HG03139 (cell line): ENCODE measurements around the gene TOX2.
A peak's percentile ranks its signal among the peaks of the same experiment; 100 is the strongest.

Experiments
- ATAC-seq: cut with Tn5 transposase; IDR thresholded peaks from one replicate; pipeline ENCODE4 v1.9.1; 2021; ENCODE audit not compliant: unreplicated experiment

Gene TOX2

DNA sequence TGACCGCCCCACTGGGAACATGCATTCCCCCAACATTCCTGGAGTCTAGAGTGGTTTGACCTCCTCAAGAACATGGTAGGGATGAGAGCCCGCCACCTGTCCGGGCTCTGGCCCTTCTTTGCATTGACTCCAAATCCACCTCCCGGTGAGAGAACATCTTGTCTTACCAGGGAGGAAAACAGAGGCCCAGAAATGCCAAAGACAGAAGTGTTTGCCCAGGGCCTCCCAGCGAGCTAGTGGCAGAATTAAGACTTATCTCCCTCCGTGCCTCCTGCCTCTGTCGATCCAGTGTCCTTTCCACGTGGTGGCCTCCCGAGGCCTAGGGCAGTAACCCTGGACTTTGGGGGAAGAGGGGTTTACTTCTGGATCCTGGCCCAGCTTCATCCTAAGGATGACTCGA, 137.5 kb downstream of the TOX2 start:
- ATAC-seq, result no peak

DNA sequence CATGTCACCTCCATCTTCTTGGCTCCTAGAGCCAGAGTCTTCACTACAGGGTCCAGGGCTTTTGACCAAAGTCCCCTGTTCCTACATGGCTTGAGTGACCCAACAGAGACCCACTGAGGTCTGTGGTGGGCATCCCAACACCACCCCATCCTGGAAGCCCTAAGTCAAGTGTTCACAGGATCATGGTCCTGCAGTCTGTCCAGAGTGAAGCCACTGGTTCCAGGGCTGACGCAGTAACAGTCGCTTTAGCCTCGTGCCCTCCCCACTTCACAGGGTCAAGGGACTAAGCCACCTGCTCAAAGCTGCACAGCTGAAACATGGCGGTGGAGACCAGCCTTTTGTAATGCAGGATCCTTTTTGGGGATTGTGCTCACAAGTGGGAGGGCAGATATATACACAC, 138.4 kb downstream of the TOX2 start:
- ATAC-seq, result no peak

DNA sequence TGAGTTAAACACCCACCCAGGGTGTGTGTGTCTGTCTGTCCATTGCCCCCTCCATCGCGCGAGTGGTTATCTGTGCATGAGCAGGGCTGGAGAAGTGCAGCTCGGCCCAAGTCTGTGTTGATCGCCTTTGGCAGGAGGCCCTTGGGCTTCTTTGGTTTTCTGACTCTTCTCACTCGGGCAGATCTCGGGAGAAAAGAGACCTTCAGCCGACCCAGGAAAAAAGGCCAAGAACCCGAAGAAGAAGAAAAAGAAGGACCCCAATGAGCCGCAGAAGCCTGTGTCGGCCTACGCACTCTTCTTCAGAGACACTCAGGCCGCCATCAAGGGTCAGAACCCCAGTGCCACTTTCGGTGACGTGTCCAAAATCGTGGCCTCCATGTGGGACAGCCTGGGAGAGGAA, 139.5 kb downstream of the TOX2 start:
- no peak for ATAC-seq

DNA sequence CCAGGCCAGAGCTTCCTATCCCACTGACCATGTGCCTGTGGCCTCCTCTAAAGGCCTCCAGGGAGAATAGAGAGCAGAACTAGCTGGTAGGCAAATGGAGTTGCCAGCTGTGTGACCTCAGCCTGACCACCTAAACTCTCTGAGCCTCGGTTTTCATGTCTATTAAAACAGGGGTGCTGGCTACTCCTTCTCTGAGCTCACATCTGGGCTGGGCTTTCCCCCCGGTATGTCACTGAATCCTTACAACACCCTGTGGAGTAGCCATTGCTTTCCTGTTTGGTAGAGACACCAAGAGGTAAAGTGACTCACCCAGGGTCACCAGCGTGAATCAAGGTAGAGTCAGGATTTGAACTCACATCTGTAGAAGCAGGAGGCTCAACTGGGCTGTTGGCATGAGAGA, 140.2 kb downstream of the TOX2 start:
- ATAC-seq, result no peak

DNA sequence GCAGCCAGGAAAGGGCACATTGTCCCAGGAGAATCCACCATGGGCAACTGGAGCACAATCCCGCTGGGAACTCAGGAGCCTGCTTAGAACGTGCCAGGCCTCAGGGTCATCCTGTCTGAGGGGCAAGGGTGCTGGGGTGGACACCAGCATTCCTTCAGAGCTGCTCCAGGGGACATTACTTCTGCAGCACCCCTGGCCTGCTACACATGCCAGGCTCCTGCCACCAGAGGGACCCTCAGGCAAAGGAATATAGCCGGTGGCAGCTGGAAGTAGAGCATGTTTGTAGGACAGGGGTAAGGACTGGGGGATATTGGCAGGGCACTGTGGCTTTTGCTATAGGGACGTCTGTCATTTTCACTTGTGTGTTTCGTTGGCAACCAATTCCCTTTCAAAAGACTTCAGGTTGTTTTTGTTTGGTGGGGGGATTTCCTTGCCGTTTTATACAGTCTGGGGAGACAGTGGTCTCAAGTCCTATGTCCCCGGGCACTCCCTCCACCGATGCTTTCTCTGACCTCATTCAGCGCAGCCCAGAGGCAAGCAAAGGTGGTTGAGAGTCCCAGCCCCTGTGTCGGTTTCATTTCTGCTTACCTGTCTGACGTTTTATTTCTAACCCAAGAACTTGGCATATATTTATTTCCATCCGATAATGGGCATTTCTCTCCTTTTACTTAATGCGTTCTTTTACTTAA, 141.5 kb downstream of the TOX2 start:
- ATAC-seq, result no peak

DNA sequence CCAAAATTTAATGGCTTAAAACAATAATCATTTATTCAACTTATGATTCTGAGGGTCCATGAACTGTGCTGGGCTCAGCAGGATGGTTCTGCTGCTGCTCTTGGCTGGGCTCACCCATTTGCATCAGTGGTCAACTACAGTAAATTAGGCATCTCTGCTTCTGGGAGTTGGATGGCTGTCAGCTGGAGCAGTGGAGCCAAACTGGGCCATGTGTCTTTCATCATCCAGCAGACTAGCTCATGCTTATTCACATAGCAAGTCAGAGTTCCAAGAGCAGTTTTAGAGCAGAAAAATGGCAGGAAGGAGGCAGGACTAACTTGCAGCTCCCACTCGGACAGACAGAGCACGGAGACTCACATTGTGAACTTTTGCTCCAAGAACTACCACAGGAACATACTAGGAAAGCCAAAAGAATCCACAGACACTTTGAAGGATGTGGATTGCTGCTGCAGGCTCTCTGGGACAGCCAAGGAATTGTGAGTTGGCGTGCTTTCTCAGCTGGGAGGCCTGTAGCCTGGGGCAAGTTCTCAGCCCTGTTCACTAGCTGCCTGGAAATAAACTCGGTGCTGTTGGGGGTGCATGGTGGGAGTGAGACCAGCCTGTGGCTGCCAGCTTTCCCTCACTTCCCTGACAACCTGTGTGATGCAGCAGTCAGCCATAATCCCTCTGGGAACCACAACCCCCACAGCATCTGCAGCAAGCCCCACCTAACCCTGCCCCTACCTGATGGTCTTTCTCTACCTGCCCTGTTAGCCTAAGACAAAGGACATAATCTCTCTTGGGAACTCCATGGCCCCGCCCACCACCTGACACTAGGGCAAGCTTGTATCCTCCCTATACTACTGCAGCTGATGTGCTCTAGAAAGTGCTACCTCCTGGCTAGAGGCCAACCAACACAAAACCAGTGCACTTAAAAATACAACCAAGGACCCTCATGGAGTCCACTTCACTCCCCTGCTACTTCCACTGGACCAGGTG, 143.3 kb downstream of the TOX2 start:
- ATAC-seq, result no peak

DNA sequence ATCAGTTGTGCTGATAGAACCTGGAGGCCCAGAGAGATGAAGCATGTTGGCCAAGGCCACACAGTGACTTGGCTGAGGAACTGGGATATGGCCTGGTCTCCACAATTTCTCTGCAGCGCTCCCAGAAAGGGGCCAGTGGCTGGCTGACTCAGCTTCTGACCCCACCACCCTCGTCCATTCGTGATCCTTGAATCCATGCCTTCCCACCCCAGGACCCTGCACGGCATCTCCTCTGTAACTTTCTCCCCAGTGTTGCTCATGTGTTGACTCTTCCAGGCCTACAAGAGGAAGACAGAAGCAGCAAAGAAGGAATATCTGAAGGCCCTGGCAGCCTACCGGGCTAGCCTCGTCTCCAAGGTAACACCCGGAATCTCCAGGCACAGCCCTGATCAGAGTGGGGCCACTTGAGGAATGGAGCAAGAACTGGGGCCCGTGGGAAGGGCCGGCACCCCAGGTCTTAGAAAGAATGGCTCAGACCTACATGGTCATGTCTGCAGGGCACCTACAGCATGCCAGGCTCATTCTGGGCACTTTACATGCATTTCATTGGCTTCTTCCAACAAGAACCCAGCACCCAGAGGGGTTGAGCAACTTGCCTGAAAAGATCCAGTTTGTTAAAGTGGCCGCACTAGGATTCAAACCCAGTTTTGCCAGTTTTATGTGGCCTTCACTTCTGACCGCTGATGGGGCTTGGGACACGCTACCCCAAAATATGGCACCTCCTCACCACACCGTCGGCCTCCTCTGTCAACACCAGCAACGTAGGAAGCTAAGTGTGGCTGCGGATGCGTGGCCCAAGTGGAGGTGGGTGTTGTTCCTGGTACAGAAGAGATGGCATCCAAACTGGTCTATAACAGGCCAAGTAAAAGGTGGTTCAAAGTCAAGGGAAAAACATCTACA, 150.1 kb downstream of the TOX2 start:
- no peak for ATAC-seq

DNA sequence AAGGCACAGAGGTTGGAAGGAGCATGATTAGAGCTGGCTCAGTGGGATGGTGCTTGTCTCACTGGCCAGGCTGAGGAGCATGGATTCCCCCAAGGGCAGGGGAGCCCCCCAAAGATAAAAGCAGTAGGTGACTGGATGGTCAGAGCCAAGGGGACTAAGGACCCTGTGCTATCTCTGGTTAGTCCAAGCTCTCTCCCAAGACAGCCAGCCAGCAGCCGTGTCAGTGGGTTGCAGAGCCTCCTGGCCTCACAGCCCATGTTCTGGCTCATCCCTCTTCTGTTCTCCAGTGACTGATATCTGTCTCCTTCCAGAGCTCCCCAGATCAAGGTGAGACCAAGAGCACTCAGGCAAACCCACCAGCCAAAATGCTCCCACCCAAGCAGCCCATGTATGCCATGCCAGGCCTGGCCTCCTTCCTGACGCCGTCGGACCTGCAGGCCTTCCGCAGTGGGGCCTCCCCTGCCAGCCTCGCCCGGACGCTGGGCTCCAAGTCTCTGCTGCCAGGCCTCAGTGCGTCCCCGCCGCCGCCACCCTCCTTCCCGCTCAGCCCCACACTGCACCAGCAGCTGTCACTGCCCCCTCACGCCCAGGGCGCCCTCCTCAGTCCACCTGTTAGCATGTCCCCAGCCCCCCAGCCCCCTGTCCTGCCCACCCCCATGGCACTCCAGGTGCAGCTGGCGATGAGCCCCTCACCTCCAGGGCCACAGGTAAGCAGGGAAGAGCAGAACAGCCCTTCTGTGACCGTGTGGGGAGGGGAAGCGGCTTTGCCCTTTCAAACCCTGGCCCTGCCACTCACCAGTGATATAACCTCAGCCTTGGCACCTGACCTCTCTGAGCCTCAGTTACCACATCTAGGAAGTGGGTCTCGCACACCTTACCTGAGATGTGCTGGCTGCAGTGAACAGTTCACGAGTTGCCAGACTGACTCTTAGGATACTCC, 151.0 kb downstream of the TOX2 start:
- no peak for ATAC-seq

DNA sequence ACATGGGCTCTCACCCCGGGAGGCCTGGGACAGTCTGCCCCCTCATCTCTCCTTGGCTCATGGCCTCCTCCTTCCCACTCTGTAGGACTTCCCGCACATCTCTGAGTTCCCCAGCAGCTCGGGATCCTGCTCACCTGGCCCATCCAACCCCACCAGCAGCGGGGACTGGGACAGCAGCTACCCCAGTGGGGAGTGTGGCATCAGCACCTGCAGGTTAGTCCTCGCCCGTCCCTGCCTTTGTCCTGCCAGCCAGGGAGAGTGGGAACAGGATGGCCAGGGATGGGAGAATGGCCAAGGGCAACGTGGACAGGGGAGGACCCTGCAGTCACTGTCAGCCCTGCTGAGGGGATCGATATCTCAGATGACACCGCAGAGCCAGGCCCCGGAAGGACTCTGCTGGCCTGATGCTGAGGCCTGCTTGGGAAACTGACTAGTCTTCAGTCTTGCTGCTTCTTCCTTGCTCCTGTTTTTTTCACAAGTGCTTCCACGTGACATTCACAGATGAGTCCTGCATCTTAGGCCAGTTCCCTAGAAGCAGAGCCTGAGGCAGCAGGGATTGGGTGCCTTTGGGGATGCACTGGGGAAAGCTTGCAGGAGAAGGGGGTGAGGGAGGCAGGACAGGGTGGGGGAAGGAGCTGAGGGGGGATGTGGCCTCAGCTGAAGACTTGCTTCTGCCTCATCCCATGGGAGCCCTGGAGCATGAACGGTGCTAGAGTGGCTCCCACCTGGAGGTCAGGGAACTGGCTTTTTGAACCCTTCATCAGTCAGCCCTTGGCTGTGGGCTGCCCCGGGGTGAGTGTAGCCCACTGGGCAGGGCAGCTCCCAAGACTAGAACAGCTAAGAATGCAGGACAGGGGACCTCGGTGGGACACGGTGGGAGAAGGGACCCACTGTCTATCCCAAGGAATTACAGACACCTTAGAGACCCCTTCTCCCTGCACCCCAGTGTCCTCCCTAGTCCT, 152.3 kb downstream of the TOX2 start:
- no peak for ATAC-seq

DNA sequence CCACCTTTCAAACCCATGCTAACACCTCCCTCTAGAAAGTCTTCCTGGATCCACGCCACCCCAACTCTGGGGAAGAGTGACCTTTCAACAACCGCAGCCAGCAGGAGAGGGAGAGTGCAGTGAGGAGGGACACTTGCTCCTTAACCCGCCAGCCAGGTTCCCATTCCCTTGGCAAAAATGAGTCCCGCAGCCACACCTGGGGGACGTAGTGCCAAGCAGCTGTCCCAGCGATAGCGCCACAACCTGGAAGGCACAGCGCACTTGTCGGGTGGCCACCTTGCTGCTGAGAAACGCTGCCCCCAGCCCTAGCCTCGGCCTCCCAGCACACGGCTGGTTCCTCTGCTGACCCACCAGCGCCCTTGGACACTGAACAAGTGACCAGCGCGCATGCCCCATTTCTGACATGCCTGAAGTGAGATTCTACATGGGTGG, 153.0 kb downstream of the TOX2 start:
- no peak for ATAC-seq

DNA sequence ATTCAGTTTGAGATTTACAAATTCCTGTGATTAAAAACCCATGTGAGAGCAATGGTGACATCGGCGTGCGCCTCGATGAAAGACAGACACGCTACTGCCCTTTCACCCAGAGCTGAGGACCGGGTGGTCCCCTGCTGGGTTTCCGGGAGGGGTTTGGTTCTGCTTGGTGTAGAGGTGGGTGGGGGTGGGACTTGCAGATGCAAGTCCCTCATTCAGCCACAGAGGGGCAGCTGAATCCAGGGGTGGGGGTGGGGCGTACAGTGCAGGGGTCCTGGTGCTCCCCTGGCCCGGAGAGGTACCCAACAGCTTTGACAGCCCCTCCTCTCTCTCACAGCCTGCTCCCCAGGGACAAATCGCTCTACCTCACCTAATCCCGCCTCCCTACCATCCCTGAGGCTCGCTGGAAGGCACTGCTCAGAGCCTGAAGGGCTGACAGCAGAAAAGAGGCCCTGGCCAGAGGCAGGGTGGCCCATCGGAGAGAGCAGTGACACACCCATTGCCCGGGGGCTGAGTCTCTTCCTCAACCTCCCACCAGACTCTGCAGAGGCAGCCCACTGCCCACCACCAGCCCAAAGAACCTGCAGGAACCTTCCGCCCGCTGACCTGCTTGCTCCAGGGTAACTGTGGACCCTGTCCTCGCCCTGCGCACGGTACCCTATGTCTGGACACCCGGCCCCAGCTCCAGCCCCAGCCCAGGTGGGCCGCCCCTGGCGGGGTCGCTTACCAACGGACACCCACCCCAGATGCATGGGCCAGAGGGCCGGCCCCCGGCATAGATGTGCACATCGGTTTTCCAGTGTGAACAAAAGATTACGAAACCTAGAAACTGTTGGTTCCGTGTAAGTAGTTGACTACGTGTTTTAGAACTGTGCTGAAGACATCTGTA, 153.9 kb downstream of the TOX2 start:
- ATAC-seq, result no peak

DNA sequence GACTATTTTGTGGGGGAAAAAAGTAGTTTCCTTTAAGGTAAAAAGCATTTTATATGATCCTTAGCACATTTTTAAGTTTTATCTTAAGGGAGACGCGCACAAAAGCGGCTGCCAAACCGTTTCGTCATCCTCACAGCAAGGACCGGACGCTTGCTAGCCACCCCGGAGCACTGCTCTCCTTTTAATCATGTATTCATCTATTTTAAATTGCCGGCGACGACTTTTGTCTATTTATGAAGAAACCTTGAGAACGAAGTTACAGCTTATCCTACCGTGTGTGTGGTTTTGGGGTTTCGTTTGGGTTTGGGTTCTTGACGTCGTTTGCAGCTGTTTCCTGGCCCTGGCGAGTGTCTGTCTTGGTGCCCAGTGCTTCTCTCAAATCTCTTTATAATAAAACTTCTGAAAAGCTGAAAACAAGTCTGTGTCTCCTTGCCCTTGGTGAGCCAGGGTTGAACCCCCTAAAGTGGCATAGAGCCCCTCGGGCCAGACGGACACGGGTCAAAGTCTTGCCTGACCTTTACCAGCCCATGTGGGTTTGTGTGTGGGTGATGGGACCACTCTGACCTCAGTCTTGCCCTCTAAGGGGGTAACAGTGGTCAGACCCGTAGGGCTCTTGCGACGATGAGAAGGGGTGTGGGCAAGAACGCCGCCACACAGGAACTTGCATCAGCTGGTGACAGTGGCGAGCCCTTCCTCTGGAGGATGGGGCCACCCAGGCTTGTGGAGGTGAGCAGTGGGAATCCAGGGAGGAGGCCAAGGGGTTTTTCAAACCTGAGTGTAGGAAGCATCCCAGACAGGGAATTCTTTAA, 154.8 kb downstream of the TOX2 start:
- peak; percentile 51 for ATAC-seq

DNA sequence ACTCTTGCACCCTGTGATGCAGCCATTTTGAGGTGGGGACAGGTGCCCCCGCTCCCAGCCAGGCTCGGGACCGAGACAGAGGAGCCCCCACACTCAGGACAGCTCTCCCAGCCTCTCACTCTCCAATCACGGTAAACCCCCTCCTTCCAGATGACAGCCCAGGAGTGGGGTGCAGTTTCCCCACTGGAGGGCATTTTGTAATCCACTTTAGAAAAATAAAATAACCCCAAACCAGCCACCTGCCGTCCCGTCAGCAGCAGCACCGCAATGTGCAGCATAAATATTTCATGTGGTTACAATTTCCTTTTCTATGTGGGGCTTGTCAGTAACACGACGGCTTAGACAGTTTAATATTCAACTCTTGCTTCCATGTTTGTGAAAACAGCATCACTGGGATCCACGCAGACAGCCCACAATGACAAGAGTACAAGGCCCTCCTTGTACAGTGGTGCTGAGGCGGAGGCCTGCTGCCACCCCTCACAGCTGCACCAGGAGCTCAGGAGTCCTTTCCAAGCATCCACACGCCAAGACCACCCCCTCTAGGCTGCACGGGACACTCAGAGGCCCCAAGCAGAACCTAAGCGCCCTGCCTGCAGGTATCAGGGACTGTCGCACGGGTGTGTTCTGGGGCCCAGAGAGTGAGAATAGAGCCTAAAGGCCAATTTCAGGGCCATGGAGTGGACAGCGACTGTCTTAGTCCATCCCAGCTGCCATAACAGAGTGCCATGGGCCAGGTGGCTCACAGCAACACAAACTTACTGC, 155.7 kb downstream of the TOX2 start:
- ATAC-seq, result no peak

DNA sequence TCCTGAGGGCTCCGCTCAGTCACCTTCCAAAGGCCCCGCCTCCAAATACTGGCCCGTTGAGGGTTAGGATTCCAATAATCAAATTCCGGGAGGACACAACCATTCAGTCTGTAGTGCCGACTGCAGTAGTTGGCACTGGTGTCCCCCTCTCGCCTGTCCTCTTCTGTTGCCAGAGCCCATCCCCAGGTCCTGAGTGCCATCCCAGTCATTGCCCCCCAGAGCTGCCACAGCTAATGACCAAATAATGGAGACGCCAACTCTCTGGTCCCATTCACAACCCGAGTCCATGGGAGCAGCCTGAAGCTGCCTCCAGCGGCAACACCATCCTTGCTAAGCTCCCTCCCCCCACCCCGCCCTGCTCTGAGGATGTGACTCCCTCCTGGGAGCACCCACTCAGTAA, 156.4 kb downstream of the TOX2 start:
- no peak for ATAC-seq

DNA sequence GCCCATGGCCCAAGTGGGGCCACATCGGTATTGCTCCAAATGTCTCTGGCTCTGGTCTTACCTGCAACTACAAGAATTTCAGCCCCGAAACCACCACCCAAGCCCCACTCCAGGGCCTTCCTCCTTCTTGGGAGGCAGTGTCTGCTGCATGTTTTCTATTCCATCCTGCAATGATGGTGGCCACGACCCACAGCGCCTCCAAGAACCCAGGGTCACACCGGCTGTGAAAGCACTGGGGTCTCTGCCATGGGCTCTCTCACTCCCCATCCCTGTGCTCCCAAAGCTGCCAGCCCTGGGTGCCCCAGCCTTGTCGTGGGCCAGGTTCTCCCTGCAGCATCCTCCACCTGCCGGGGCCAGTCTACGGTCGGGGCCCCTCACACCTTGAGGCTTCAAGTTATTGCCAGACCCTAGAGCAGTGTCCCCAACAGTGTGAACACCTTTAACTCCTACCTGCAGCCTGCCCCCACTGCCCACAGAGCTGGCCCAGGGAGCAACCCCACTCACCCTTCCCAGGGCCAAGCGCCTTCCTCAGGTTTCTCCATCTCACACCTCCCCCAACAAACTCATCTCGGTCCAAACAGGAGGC, 157.0 kb downstream of the TOX2 start:
- ATAC-seq, result no peak

DNA sequence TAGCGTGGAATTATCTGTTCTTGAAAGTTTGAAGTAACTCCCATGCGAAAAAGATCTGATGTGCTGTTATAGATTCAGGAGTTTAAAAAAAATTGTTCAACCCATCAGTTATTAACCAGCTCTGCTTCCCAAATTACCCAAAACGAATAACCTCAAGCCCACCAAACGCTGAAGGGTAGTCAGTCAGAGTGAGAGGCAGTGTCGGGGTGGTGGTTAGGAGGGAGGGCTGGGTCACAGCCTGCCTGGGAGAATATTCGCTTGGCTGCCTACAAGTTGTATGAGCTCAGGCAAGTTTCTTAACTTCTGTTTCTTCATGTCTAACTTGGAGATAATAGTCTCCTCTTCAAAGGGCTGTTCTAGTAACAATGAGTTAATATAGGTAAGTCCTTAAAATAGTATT, 157.7 kb downstream of the TOX2 start:
- ATAC-seq, result no peak
